WTC11 (cell line): ENCODE results near the gene R3HDM4. TPM values are rescaled to one million over a fixed set of nuclear protein-coding genes. Genes with fewer than 3 reads are reported as not detected.

Source experiments
- ATAC-seq: fragments of 200-7000 bp; cut with Tn5 transposase; 2 replicates; pipeline ENCODE4 v1.10.0; 2021; ENCODE audit warnings: mild to moderate bottlenecking, moderate library complexity
- CTCF ChIA-PET: fragments of 300-600 bp; sonication (Branson Sonifier 250); formaldehyde crosslinking; loops from one replicate; lab custom pipeline; 2021; ENCODE audit warnings: antibody characterized with exemption; lab: Charles Lee
- POLR2A ChIA-PET: fragments of 350-600 bp; sonication (Branson Sonifier 250); formaldehyde crosslinking; loops from one replicate; lab custom pipeline; 2021; ENCODE audit warnings: antibody characterized with exemption; lab: Charles Lee
- DNase-seq: peaks from one replicate; pipeline ENCODE4 v3.0.0; 2021; ENCODE audit warnings: low spot score
- H3K27ac Mint-ChIP-seq: 2 replicates; pipeline ENCODE4 v1.8.0; 2021; ENCODE audit warnings: mixed read lengths
- H3K27me3 Mint-ChIP-seq: 2 replicates; pipeline ENCODE4 v1.8.0; 2021; ENCODE audit warnings: low read depth, mild to moderate bottlenecking, moderate library complexity, mixed read lengths
- H3K36me3 Mint-ChIP-seq: 2 replicates; pipeline ENCODE4 v1.8.0; 2021; ENCODE audit warnings: mixed read lengths
- H3K4me1 Mint-ChIP-seq: 2 replicates; pipeline ENCODE4 v1.8.0; 2022; ENCODE audit warnings: mixed read lengths
- H3K4me3 Mint-ChIP-seq: 2 replicates; pipeline ENCODE4 v1.8.0; 2021; ENCODE audit warnings: mild to moderate bottlenecking, moderate library complexity, mixed read lengths
- H3K9me3 Mint-ChIP-seq: 2 replicates; pipeline ENCODE4 v1.8.0; 2021; ENCODE audit warnings: mixed read lengths
- ATF1 ChIP-seq: sonication (generic); formaldehyde crosslinking; IDR thresholded peaks from 2 replicates; pipeline ENCODE4 v1.8.1; 2023; ENCODE audit warnings: mild to moderate bottlenecking, moderate library complexity, missing genetic modification reagents
- FOXP1 ChIP-seq: sonication (generic); formaldehyde crosslinking; IDR thresholded peaks from 2 replicates; pipeline ENCODE4 v1.8.0; 2022; ENCODE audit warnings: missing genetic modification reagents, mild to moderate bottlenecking, moderate library complexity, borderline replicate concordance
- GRHL2 ChIP-seq: fragments of 250-450 bp; sonication (Bioruptor Pico); IDR thresholded peaks from 2 replicates; pipeline ENCODE4 v1.8.0; 2022; ENCODE audit warnings: mild to moderate bottlenecking, moderate library complexity; ENCODE audit not compliant: insufficient replicate concordance, severe bottlenecking
- JAZF1 ChIP-seq: fragments of 250-450 bp; sonication (Bioruptor Pico); IDR thresholded peaks from 2 replicates; pipeline ENCODE4 v1.9.0; 2021; ENCODE audit warnings: moderate library complexity, mild to moderate bottlenecking, inconsistent platforms
- KAT7 ChIP-seq: sonication (generic); formaldehyde crosslinking; IDR thresholded peaks from 2 replicates; pipeline ENCODE4 v1.8.1; 2023; ENCODE audit warnings: missing genetic modification reagents, mild to moderate bottlenecking, borderline replicate concordance
- NFE2L1 ChIP-seq: sonication (generic); formaldehyde crosslinking; IDR thresholded peaks from 2 replicates; pipeline ENCODE4 v1.8.1; 2023; ENCODE audit warnings: missing genetic modification reagents
- NR1H2 ChIP-seq: sonication (generic); formaldehyde crosslinking; IDR thresholded peaks from 2 replicates; pipeline ENCODE4 v1.9.0; 2021; ENCODE audit warnings: mild to moderate bottlenecking, moderate library complexity, missing genetic modification reagents
- NR2C2 ChIP-seq: sonication (generic); formaldehyde crosslinking; IDR thresholded peaks from 2 replicates; pipeline ENCODE4 v1.8.0; 2022; ENCODE audit warnings: mild to moderate bottlenecking, missing genetic modification reagents
- RELA ChIP-seq: sonication (generic); formaldehyde crosslinking; IDR thresholded peaks from 2 replicates; pipeline ENCODE4 v1.8.1; 2022; ENCODE audit warnings: missing genetic modification reagents, mild to moderate bottlenecking, borderline replicate concordance
- SMAD3 ChIP-seq: sonication (generic); formaldehyde crosslinking; IDR thresholded peaks from 2 replicates; pipeline ENCODE4 v1.8.0; 2022; ENCODE audit warnings: missing genetic modification reagents, mild to moderate bottlenecking, borderline replicate concordance
- SOX15 ChIP-seq: fragments of 250-450 bp; sonication (Bioruptor Pico); IDR thresholded peaks from 2 replicates; pipeline ENCODE4 v1.9.0; 2021; ENCODE audit warnings: mild to moderate bottlenecking
- TCF7 ChIP-seq: sonication (generic); formaldehyde crosslinking; IDR thresholded peaks from 2 replicates; pipeline ENCODE4 v1.8.0; 2022; ENCODE audit warnings: mild to moderate bottlenecking, low read depth, missing genetic modification reagents, moderate library complexity
- TEAD4 ChIP-seq: sonication (generic); formaldehyde crosslinking; IDR thresholded peaks from 2 replicates; pipeline ENCODE4 v1.8.0; 2022; ENCODE audit warnings: mild to moderate bottlenecking, missing genetic modification reagents
- TP53 ChIP-seq: sonication (generic); formaldehyde crosslinking; IDR thresholded peaks from 2 replicates; pipeline ENCODE4 v1.8.1; 2023; ENCODE audit warnings: mild to moderate bottlenecking, missing genetic modification reagents
- ZNF317 ChIP-seq: sonication (generic); formaldehyde crosslinking; IDR thresholded peaks from 2 replicates; pipeline ENCODE4 v1.8.1; 2023; ENCODE audit warnings: low read depth, mild to moderate bottlenecking, moderate library complexity, missing genetic modification reagents, borderline replicate concordance
- ZNF416 ChIP-seq: fragments of 250-450 bp; sonication (Bioruptor Pico); IDR thresholded peaks from 2 replicates; pipeline ENCODE4 v1.9.0; 2021; ENCODE audit warnings: mild to moderate bottlenecking, inconsistent platforms
- total RNA-seq: library from RNA; stranded (reverse); gene quantifications from 3 replicates; pipeline ENCODE4 v1.2.3, GENCODE V29; 2021
- TF ChIP-seq, protein P1 (sequence below): sonication (generic); formaldehyde crosslinking; IDR thresholded peaks from 2 replicates; pipeline ENCODE4 v1.8.1; 2023; ENCODE audit warnings: mild to moderate bottlenecking, missing genetic modification reagents, moderate library complexity
- TF ChIP-seq, protein P2 (sequence below): sonication (generic); formaldehyde crosslinking; IDR thresholded peaks from 2 replicates; pipeline ENCODE4 v1.8.0; 2022; ENCODE audit warnings: missing genetic modification reagents
- TF ChIP-seq, protein P3 (sequence below): sonication (generic); formaldehyde crosslinking; IDR thresholded peaks from 2 replicates; pipeline ENCODE4 v1.8.1; 2022; ENCODE audit warnings: mild to moderate bottlenecking, moderate library complexity, missing genetic modification reagents
- TF ChIP-seq, protein P4 (sequence below): sonication (generic); formaldehyde crosslinking; IDR thresholded peaks from 2 replicates; pipeline ENCODE4 v1.8.1; 2022; ENCODE audit warnings: missing genetic modification reagents, borderline replicate concordance
- TF ChIP-seq, protein P5 (sequence below): sonication (generic); formaldehyde crosslinking; IDR thresholded peaks from 2 replicates; pipeline ENCODE4 v1.8.1; 2023; ENCODE audit warnings: mild to moderate bottlenecking, missing genetic modification reagents, moderate library complexity
- TF ChIP-seq, protein P6 (sequence below): fragments of 250-450 bp; sonication (Bioruptor Pico); IDR thresholded peaks from 2 replicates; pipeline ENCODE4 v1.9.0; 2021; ENCODE audit warnings: mild to moderate bottlenecking

Gene R3HDM4
- total RNA-seq, 1 experiment from 2014 or later: 99.5 TPM

DNA sequence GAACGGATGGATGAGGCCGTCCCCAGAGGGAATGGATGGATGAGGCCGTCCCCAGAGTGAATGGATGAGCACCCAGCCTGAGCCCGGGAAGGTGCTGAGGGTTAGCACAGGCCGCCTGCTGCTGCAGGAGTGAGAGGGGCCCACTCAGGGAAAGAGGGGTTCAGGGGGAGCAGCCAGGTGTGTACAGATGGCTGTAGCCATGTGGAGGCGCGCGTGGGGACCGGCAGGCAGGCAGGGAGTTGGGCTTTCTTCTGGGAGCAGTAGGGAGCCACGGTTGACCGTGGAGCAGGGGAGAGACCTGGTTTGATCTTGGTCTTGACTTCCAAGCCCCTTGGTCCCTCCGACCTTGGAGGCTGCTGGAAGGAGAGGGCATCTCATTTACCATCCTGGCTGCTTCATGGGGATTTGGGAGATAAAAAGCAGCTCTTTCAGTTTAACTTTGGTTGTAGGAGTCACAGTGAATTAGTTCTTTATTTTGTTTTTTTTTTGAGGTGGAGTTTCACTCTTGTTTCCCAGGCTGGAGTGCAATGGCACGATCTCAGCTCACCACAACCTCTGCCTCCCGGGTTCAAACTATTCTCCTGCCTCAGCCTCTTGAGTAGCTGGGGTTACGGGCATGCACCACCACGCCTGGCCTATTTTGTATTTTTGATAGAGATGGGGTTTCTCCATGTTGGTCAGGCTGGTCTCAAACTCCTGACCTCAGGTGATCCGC, 37.5 kb upstream of the R3HDM4 start:
- Mint-ChIP-seq H3K9me3 (no peaks in the 10 kb centered on the region), H3K4me1 (peaks cover 16% of the 10 kb centered on the region), H3K27me3 (no peaks in the 10 kb centered on the region), H3K4me3 (no peak overlapping the region), H3K27ac (peak overlapping the region; percentile 90), H3K36me3 (no peaks in the 10 kb centered on the region)
- ChIA-PET POLR2A (no interaction called here), CTCF (no interaction called here)
- DNase-seq (no peak), ATAC-seq (no peak)
- TF ChIP-seq, protein P1, sequence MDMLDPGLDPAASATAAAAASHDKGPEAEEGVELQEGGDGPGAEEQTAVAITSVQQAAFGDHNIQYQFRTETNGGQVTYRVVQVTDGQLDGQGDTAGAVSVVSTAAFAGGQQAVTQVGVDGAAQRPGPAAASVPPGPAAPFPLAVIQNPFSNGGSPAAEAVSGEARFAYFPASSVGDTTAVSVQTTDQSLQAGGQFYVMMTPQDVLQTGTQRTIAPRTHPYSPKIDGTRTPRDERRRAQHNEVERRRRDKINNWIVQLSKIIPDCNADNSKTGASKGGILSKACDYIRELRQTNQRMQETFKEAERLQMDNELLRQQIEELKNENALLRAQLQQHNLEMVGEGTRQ: no peak
- TF ChIP-seq TEAD4 (CRISPR knock-in tag): no peak
- TF ChIP-seq, protein P2, sequence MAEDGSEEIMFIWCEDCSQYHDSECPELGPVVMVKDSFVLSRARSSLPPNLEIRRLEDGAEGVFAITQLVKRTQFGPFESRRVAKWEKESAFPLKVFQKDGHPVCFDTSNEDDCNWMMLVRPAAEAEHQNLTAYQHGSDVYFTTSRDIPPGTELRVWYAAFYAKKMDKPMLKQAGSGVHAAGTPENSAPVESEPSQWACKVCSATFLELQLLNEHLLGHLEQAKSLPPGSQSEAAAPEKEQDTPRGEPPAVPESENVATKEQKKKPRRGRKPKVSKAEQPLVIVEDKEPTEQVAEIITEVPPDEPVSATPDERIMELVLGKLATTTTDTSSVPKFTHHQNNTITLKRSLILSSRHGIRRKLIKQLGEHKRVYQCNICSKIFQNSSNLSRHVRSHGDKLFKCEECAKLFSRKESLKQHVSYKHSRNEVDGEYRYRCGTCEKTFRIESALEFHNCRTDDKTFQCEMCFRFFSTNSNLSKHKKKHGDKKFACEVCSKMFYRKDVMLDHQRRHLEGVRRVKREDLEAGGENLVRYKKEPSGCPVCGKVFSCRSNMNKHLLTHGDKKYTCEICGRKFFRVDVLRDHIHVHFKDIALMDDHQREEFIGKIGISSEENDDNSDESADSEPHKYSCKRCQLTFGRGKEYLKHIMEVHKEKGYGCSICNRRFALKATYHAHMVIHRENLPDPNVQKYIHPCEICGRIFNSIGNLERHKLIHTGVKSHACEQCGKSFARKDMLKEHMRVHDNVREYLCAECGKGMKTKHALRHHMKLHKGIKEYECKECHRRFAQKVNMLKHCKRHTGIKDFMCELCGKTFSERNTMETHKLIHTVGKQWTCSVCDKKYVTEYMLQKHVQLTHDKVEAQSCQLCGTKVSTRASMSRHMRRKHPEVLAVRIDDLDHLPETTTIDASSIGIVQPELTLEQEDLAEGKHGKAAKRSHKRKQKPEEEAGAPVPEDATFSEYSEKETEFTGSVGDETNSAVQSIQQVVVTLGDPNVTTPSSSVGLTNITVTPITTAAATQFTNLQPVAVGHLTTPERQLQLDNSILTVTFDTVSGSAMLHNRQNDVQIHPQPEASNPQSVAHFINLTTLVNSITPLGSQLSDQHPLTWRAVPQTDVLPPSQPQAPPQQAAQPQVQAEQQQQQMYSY (CRISPR knock-in tag): no peak
- TF ChIP-seq SOX15 (CRISPR knock-in tag): no peak
- no peak for TF ChIP-seq TCF7
- no peak for TF ChIP-seq ATF1 (CRISPR knock-in tag)
- TF ChIP-seq, protein P3, sequence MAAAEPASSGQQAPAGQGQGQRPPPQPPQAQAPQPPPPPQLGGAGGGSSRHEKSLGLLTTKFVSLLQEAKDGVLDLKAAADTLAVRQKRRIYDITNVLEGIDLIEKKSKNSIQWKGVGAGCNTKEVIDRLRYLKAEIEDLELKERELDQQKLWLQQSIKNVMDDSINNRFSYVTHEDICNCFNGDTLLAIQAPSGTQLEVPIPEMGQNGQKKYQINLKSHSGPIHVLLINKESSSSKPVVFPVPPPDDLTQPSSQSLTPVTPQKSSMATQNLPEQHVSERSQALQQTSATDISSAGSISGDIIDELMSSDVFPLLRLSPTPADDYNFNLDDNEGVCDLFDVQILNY (CRISPR knock-in tag): no peak

DNA sequence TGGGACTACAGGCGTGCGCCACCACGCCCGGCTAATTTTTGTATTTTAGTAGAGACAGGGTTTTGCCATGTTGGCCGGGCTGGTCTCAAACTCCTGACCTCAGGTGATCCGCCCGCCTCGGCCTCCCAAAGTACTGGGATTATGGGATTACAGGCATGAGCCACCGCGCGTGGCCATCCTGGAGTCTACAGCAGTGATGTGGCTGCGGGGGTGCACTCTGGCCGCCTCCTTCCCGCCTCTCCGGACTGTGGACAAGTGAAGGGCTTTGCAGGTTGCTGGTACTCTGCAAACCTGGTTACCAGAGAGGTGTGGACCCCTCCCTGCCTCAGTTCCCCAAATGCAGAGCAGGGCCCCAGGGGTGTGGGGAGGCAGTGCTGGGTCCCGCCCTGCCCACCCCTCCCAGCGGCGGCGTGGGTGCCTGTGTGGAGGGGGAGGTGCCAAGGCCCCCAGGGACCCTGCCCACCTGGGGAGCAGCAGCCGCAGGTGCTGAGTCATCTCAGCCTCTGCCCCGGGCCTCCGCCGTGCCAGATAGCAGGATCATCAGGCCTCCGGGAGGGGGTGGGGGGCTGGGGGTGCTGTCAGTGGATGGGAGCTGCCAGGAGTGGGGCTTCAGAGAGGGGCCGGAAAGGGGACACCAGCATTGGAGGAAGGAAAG, 36.0 kb upstream of the R3HDM4 start:
- no peak for ATAC-seq
- ChIA-PET CTCF (interaction anchor here (0.9 kb wide), 1 partner anchor 11 kb away, joined by 3 read pairs; no protein-coding TSS in a partner anchor), POLR2A (no interaction called here)
- Mint-ChIP-seq H3K4me1 (peaks cover 9% of the 10 kb centered on the region), H3K9me3 (no peaks in the 10 kb centered on the region), H3K36me3 (no peaks in the 10 kb centered on the region), H3K27me3 (no peaks in the 10 kb centered on the region), H3K4me3 (no peak overlapping the region), H3K27ac (no peak overlapping the region)
- no peak for DNase-seq
- TF ChIP-seq RELA: no peak
- no peak for TF ChIP-seq ZNF416 (CRISPR knock-in tag)

DNA sequence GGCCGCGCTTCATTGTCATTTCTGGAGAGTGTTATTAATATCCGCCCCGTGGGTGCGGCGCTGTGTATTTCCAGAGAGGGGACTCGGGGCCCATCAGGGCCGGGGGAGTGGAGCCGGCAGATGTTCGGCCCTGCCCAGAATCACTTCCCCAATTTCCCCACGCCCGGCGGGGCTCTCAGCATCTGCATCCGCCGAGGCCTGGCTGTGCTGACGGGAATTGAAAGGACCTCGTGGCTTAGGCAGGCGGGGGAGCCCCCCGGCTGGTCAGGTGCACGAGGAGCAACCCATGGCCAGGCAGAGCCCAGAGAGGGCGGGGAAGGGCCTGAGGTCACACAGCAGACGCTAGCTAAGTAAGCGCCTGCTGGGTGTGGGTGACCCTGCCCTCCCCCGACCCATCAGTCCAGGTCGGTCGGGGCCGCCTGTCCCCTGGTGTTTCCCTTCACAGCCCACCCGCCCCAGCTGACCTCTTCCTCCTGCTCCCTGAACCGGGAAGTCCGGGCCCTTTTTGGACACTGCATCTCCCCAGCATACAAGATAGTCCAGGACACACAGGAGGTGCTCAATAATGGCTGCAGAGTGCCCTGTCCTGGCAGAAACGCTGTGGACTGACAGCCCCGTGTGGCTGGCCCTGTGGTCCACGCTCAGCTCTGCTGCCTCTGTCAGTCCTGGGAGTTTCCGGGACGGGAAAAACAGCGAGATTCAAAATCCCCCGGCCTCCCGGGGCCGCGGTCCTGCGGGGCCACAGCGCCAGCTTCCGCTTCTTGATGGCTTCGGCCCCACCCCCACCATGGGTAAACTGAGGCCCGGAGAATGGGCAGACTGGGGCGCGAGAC, 34.9 kb upstream of the R3HDM4 start:
- peaks cover 7% of the 10 kb centered on the region for H3K36me3 Mint-ChIP-seq
- ChIA-PET CTCF (interaction anchor here (0.9 kb wide), 1 partner anchor 9 kb away, joined by 3 read pairs; no protein-coding TSS in a partner anchor), POLR2A (interaction anchor here (0.6 kb wide), 1 partner anchor 256 kb away, joined by 3 read pairs; no protein-coding TSS in a partner anchor)
- no peaks in the 10 kb centered on the region for H3K9me3 Mint-ChIP-seq
- H3K27ac Mint-ChIP-seq: no peak overlapping the region
- peaks cover 2% of the 10 kb centered on the region; the same call in 1 of the 2 replicates for H3K4me1 Mint-ChIP-seq
- DNase-seq: no peak
- no peaks in the 10 kb centered on the region for H3K27me3 Mint-ChIP-seq
- no peak; the same call in 1 of the 2 replicates for ATAC-seq
- no peak overlapping the region for H3K4me3 Mint-ChIP-seq
- TF ChIP-seq KAT7 (CRISPR knock-in tag): no peak
- no peak for TF ChIP-seq GRHL2 (CRISPR knock-in tag)
- no peak for TF ChIP-seq ZNF317
- TF ChIP-seq SMAD3 (CRISPR knock-in tag): no peak
- TF ChIP-seq FOXP1 (CRISPR knock-in tag): no peak
- TF ChIP-seq TP53 (CRISPR knock-in tag): no peak
- TF ChIP-seq, protein P4, sequence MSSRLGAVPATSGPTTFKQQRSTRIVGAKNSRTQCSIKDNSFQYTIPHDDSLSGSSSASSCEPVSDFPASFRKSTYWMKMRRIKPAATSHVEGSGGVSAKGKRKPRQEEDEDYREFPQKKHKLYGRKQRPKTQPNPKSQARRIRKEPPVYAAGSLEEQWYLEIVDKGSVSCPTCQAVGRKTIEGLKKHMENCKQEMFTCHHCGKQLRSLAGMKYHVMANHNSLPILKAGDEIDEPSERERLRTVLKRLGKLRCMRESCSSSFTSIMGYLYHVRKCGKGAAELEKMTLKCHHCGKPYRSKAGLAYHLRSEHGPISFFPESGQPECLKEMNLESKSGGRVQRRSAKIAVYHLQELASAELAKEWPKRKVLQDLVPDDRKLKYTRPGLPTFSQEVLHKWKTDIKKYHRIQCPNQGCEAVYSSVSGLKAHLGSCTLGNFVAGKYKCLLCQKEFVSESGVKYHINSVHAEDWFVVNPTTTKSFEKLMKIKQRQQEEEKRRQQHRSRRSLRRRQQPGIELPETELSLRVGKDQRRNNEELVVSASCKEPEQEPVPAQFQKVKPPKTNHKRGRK (CRISPR knock-in tag): no peak
- TF ChIP-seq NFE2L1 (CRISPR knock-in tag): no peak
- TF ChIP-seq NR1H2 (CRISPR knock-in tag): no peak
- TF ChIP-seq, protein P5, sequence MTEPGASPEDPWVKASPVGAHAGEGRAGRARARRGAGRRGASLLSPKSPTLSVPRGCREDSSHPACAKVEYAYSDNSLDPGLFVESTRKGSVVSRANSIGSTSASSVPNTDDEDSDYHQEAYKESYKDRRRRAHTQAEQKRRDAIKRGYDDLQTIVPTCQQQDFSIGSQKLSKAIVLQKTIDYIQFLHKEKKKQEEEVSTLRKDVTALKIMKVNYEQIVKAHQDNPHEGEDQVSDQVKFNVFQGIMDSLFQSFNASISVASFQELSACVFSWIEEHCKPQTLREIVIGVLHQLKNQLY: no peak
- no peak for TF ChIP-seq NR2C2 (CRISPR knock-in tag)
- TF ChIP-seq JAZF1: no peak
- TF ChIP-seq, protein P6, sequence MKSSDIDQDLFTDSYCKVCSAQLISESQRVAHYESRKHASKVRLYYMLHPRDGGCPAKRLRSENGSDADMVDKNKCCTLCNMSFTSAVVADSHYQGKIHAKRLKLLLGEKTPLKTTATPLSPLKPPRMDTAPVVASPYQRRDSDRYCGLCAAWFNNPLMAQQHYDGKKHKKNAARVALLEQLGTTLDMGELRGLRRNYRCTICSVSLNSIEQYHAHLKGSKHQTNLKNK (CRISPR knock-in tag): no peak
